NCI-H2029 (cell line): ENCODE data around the gene USP54.
"Not testable (repeated sequence)": the region's sequence is repeated elsewhere in the genome, so short reads cannot be mapped to it uniquely, and the experiment has no call there.

Source experiments
- DNase-seq: peaks from one replicate; lab custom pipeline; 2025; lab: John Stamatoyannopoulos, UW

USP54 gene, protein sequence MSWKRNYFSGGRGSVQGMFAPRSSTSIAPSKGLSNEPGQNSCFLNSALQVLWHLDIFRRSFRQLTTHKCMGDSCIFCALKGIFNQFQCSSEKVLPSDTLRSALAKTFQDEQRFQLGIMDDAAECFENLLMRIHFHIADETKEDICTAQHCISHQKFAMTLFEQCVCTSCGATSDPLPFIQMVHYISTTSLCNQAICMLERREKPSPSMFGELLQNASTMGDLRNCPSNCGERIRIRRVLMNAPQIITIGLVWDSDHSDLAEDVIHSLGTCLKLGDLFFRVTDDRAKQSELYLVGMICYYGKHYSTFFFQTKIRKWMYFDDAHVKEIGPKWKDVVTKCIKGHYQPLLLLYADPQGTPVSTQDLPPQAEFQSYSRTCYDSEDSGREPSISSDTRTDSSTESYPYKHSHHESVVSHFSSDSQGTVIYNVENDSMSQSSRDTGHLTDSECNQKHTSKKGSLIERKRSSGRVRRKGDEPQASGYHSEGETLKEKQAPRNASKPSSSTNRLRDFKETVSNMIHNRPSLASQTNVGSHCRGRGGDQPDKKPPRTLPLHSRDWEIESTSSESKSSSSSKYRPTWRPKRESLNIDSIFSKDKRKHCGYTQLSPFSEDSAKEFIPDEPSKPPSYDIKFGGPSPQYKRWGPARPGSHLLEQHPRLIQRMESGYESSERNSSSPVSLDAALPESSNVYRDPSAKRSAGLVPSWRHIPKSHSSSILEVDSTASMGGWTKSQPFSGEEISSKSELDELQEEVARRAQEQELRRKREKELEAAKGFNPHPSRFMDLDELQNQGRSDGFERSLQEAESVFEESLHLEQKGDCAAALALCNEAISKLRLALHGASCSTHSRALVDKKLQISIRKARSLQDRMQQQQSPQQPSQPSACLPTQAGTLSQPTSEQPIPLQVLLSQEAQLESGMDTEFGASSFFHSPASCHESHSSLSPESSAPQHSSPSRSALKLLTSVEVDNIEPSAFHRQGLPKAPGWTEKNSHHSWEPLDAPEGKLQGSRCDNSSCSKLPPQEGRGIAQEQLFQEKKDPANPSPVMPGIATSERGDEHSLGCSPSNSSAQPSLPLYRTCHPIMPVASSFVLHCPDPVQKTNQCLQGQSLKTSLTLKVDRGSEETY (N-terminal part only)

DNA sequence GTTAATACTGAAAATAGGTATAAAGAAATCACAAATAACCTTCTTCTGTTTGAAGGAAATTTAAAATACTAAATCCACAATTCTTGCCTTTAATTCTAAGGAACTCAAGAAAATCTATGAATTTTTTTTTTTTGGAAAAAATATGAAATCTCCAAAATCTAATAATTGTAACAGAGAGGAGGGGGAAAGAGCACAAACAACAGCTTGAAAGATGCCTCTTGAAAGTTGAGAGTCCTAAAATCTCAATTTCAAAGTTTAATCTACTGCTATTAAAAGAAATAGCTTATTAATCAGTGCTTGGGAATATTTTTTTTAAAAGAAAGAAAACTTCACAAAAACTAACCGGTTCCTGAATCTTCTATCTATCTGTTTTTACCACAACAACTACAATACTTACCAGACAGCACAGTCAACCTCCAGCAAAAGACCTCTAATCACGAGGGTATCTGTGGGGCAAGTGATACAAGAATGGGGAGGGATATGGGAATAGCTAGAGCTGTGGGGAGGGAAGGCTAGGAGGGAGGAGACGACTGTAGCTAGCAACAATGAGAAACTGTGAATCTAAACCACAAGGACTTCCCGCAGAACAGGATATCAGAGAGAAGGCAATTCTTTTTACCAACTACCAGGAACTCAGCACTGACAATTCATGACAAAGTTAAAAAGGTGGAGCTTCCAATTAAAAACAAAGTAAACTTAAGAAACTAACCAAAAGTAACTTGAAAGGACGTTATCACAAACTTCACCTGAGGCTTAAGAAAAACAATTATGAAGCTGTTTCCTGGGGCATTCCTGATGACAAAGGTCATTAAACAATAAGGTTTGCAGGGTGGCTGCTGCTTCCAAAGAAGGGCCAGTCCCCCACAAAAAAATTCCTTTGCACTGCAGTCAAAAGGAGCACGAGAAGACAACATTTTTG, at the start of gene USP54:
Gene USP54, minus strand, starts transcription at position 462 of the 919 bp plus-strand sequence. CDS start 15,684 bp downstream, outside the sequence.
- DNase-seq: no peak

DNA sequence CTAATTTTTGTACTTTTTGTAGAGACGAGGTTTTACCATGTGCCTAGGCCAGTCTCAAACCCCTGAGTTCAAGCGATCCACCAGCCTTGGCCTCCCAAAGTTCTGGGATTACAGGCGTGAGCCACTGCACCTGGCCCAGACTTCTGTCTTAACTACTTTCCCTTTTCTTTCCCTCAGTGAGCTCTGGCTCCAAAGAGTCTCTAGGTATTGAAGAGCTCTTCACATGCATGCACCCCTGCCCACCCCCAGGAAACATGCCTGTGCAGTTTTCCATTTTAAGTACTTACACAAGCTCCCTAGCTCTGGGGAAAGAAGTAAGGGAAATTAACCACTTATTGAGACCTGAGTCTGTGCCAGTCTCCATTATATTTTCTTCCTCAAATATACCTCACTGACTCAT, 48.1 kb upstream of the USP54 start:
- no peak for DNase-seq

DNA sequence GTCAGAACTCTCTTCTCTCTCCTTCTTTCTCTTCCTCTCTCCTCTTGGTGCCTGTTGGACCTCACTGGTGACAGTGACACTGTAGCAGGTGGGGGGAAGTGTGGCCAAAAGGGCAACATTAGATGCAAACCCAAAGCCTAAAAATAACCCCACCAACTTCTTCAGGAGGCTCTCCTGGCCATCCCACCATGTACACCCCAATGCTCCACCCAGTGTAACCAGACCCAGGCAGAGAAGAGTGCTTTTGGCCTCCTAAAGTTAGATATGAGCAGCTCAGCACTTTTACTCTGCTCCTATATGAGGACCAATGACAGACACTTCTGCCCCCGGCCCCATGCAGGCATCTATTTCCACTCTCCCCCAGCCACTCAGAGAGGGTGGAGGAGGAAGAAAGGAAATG, 44.6 kb upstream of the USP54 start:
- DNase-seq: no peak

DNA sequence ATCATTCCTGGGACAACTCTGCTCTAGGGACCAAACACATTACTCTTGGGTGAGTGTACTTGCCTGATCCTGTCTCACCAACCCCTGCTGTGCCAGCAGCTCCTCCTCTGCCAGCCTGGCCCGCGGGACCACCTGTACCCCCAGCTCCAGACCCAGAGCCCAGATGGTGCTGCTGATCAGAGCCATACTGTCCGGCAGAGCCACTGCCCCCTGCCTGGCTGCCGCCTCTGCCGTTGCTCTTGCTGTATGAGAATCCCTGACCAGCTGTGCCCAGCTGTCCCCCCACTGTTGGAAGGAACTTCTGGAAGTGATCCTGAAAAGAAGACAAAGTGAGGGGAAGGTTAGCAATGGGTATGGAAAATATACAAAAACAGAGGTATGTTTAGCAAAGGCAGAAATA, 43.3 kb upstream of the USP54 start:
- DNase-seq: no peak

DNA sequence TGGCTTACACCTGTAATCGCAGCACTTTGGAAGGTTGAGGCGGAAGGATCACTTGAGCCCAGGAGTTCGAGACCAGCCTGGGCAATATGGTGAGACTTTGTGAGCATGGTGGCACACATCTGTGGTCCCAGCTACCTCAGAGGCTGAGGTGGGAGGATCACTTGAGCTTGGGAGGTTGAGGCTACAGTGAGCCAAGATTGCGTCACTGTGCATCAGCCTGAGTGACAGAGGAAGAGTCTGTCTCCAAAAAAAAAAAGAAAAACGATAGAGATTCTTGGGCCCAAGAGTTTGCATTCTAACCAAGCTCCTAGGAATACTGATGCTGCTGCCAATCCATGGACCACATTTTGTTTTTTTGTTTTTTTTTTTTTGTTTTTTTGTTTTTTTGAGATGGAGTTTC, 38.0 kb upstream of the USP54 start:
- DNase-seq: no peak

DNA sequence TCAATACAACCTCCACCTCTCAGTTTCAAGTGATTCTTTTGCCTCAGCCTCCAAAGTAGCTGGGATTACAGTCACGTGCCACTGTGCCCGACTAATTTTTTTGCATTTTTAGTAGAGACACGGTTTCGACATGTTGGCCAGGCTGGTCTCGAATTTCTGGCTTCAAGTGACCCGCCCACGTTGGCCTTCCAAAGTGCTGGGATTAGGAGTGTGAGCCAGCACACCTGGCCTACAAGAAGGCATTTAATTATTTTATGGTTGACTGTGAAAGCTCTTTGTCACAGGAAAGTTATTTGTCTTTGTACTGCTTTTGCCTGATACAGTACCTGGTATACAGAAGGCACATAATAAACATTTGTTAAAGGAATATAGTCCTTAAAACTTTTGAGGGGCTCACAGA, 37.3 kb upstream of the USP54 start:
- DNase-seq: no peak

DNA sequence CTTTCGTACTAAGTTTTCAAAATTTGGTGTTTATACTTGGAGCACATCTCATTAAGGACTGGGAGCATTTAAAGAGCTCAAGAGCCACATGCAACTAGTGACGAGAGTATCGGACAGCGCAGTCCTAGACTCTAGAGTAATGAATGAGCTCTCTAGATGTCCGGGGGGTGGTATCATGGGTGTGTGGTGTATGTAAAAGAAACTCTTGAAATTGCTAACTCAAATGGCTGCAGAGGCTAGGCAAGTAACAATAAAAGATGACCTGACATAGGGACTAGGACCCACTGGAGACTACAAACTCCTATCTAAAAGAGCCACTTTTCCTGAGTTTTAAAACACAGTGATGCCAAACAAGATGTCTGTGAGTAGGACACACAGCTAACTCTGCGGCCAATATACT, 36.2 kb upstream of the USP54 start:
- DNase-seq: no peak

DNA sequence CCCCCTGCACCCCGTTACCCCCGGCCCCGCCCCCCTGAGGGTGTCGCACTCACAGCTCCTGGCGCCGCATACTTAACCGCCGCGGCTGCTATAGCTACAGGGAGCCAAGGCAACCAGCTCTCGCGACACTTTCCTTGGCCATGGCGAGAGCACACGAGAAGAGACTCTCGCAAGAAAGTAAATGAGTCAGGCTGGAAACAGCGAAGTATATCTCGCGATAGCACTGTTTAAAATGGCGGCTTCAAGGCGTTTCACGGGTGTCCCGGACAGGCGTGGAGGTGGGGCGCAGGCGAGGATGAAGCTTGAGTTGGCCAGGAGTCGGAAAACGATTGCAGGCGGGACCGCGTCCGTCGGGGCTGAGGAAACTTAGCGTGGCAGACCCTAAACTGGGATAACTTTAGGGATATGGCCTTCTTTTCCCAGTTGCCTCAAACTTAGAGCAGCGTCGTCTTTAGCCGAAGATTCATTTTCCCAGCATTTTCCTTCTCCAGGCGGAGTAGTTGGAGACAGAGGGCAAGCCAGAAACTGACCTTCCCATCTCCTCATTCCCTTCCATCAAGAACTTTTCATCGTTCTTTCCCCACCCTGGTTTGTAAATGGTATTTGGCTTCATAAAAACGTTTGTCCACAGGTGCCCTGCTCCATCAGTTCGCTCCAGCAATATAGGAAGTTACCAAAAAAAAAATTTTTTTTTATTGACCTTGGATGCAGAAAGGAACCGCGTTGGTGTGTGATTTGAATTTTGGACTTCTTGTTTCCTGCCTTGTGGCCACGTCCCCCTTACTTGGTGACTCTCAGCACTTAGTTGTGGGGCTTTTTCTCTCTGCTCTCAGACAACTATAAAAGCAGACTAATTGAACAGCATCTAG, 35.0 kb upstream of the USP54 start:
- DNase-seq: peak; percentile 89

DNA sequence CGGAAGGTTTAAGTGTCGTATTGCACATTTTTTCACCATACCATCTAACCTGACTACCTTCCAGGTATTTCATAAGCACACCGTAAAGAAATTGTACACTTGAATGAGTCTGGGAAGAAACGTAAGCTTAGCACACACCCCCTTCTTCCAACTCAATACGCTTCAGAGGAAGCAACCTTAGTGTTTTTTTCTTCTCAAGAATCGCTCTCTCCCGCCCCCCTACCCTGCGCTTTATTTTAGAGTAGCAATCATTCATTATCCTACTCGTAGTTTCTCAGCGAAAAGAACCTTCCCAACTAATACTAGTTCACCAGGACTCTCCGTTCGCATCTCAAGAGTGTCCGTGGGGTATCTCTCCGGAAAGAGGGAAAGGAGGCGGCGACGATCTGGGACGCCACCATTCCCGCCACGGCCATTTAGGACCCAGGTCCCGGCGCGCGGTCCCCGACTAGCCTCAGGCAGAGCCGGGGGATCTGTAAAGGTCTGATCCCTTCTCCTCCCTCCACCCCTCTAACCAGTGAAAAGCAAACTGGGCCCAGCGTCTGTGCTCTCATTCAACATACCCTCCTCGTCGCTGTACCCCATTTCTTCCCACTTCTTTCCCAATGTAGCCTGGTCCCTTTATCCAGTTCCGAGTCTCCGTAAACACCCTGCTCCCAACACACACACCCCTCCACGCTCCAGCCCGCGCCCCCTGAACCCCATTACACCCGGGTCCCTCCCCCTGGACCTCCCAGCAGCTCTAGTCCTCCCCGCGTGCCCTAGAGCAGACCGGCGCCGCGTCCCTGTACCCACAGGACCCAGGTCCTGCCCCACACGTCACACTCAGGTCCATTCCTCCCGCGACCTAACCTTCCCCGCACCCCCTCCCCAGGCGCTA, 34.1 kb upstream of the USP54 start:
- no peak for DNase-seq

DNA sequence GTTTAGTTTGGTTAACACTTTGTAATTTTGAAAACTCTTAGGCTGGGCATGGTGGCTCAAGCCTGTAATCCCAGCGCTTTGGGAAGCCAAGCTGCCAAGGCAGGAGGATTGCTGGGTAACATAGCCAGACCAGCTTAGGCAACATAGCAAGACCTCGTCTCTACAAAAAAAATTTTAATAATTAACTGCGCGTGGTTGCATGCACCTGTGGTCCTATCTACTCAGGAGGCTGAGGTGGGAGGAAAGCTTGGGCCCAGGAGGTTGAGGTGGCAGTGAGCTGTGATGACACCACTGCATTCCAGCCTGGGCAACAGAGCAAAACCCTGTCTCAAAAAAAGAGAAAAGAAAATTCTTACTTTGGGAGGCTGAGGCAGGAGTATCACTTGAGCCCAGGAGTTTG, 31.9 kb upstream of the USP54 start:
- DNase-seq: no peak

DNA sequence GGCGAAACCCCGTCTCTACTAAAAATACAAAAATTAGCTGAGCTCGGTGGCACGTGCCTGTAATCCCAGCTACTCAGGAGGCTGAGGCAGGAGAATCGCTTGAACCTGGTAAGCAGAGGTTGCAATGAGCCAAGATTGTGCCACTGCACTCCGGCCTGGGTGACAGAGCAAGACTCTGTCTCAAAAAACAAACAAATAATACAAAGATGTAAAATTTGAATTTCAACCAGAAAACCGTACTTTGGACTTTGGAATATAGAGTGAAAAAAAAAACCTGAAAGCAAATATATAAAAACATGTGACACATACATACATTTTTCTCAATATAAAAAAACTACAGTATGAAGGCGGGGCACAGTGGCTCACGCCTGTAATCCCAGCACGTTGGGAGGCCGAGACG, 29.8 kb upstream of the USP54 start:
- not testable (repeated sequence) for DNase-seq

DNA sequence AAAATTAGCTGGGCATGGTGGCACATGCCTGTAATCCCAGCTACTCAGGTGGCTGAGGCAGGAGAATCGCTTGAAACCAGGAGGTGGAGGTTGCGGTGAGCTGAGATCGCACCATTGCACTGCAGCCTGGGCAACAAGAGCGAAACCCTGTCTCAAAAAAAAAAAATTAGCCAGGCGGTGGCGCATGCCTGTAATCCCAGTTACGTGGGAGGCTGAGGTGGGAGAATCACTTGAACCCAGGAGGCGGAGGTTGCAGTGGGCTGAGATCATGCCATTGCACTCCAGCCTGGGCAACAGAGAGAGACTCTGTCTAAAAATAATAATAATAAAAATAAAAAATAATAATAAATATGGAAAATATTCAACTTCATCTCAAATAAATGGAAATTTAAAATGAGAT, 26.0 kb upstream of the USP54 start:
- not testable (repeated sequence) for DNase-seq

DNA sequence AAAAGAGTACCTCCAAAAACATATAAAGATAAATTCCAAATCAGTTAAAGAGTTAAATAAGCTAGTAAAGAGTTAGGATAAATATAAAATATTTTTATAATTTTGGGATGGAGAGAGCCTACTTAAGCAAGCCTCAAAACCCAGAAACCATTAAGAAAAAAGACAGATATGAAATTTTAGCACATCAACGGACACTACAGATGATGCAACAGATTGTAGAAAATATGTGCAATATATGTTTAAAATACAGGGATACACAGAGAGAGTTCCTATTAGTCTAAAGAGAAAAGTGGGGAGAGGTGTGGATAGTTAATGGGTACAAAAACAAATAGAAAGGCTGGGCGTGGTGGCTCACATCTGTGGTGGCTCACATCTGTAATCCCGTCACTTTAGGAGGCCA, 23.6 kb upstream of the USP54 start:
- DNase-seq: no peak

DNA sequence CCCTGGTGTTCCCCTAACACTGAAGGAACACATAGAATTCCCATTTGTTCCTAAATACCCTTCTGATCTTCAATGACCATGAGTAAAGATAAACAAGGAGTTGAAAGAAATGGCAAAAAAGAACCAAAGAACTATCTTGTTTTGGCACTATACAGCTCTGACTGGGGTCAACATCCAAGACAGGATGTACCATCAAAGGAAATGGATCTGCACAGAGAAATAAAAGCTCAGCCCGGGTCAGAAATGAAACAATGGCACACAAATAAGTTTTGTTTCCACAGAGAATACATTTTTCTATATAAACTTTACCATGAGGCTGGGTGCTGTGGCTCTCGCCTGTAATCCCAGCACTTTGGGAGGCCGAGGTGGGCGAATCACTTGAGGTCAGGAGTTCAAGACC, 18.0 kb upstream of the USP54 start:
- no peak for DNase-seq

DNA sequence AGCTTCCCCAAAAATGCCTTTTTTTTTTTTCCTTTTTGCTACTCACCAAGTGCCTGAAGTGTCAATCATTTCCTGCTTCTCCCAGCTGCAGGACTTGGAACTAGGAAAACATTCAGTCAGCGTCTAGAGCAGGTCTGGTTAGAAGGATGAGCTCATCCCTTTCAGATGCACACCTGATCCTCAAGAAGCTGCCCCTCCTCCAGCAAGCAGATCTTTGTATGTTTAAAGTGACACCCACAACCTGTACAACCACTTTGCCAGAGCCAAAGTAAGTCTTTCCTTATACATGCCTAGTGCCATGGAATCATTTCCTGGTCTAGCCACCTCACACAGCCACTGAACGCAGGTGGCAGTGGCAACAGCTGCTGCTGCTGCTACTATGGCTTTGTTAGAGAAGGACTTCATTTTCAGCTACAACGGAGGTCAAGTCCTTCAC, 10.4 kb upstream of the USP54 start:
- peak; percentile 63 for DNase-seq

DNA sequence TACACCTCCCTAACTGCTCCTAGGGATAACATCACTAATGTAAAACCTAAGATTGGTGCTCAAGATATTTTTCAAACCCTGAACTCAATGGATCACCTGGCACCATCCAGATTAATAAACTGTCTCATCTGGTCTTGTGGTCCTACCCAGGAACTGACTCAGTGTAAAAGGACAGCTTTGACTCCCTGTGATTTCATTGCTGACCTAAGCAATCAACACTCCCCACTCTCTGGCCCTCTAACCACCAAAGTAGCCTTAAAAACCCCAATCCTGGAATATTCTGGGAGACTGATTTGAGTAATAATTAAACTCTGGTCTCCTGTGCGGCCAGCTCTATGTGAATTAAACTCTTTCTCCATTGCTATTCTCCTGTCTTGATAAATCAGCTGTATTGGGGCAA, 6.2 kb upstream of the USP54 start:
- DNase-seq: no peak

DNA sequence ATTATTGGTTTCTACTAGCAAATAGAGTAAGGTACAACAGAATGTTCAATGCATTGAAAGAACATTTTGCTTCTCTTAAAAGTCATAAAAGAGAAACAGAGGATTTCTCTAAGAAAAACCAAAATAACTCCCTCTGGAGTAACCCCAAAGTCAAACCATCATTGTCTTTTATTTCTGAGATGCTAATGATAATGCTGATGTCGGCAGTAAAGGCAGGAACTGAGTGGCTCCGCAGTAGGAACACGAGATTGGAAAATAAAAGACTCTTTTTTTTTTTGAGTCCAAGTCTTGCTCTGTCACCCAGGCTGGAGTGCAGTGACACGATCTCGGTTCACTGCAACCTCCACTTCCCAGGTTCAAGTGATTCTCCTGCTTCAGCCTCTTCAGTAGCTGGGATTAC, 2.7 kb upstream of the USP54 start:
- no peak for DNase-seq

DNA sequence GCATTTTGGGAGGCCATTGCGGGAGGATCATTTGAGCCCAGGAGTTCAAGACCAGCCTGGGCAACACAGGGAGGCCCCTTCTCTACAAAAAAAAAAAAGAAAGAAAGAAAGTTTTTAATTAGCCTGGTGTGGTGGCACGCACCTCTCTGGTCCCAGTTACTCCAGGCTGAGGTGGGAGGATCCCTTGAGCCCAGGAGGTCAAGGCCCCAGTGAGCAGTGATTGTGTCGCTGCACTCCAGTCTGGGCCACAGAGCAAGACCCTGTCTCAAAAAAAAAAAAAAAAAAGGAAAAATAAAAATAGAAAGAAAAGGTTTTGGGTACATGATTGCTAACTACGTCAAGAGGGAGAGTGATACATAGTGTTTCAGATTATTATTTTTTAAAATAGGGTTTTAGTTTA, 2.0 kb upstream of the USP54 start:
- DNase-seq: no peak

DNA sequence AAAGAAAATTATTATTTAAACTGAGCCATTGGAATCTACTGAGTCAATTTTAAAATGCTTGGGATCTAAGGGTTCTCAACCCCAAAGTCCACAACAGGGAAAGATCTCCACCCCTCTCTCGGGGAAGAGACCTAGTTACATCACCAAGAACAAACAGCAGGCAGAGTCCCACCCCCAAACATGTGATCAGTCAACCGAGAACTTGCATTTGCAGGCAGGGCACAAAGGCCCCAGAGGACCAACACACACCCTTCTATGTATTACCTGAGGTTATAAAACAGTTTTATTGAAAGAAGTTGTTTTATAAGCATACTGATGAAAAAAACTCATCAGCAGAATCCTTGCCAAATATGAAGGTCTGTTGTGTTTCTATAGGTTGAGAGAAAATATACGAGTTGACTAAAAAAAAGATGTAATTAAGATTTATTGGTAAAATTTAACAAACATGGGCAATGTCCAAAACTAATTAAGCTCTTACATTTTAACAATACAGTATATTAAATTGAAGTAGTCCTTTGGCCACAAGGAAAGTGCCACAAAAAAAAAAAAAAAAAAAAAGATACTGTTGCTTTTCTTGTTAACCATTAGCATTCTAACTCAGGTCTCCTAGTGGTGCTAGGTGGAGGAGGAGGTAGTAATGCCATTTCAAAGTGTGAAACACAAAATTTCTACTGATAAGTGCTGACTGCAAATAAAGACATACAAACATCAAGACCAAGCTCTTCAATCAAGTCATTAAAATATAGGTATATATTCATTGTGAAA, 975 bp upstream of the USP54 start:
- peak; percentile 44 for DNase-seq
